Activated CD8-positive, alpha-beta memory T cell treated with anti-CD3 and anti-CD28 coated beads for 4 hours (primary cell): ENCODE data around the gene THOC5.
A peak's percentile ranks its signal among the peaks of the same experiment; 100 is the strongest.
"Not testable (repeated sequence)": the region's sequence is repeated elsewhere in the genome, so short reads cannot be mapped to it uniquely, and the experiment has no call there.

Experiments used
- DNase-seq, 2 donors: peaks; one replicate each; pipeline ENCODE4 v3.0.0-alpha.2; 2020; ENCODE audit warnings: low read depth in 2 of 2

The THOC5 gene

DNA sequence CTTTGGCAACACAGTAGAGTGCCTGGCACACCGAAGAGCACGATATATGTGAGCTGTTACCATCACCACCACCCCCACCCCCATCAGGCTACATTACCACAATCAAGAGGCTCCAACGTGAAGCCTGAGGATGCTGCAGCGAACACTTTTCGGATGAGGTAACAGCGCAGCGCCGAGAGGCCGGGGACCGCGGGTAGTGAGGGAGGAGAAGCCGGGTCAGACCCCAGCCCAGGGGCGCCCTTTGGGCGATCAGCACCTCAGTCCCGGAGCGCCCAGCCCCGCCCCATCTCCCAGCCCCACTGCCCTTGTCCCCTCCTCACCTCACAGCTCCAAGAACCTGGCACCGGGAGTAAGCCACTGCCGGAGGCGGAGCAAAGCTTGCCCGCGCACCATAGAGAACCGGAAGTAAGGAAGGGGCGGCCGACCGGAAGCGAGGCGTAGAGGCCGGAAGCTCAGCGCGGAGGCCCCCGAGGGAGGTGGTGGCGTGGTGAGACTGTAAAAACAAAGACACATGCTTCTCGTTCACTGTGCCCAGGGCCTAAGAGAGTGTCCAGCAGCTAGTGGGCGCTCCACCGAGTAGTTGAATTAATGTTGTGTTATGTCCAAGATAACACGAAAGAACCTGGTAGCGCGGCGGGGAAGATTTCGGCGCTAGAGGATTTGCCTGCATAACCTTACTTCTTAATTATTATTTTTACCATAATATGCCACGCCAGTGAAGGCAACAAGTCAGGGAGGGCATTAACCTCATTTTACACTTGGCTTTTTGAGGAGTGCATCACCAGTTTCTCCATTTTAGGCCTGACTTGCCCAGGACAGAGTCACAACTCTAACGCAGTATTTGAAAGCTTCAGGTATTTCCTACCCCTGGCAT is at the start of gene THOC5:
Gene THOC5, minus strand, starts transcription at position 407 of the 874 bp plus-strand sequence. CDS start 4,610 bp downstream, outside the sequence.
- peak; percentile 74 to 81 for DNase-seq

DNA sequence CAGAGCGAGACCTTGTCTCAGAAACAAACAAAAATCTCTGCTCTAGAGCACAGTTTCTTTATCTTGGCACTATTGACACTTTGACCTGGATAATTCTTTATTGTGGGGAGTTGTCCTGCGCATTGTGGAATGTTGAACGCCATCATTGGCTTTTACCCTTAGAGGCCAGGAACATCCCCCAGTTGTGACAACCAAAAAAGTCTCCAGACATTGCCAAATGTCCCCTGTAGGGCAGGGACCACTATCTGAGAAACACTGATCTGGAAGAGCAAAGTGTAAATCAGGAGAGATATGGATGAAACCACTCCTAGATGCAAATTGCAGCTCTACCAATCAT is 45.1 kb upstream of the THOC5 start:
- DNase-seq: no peak

DNA sequence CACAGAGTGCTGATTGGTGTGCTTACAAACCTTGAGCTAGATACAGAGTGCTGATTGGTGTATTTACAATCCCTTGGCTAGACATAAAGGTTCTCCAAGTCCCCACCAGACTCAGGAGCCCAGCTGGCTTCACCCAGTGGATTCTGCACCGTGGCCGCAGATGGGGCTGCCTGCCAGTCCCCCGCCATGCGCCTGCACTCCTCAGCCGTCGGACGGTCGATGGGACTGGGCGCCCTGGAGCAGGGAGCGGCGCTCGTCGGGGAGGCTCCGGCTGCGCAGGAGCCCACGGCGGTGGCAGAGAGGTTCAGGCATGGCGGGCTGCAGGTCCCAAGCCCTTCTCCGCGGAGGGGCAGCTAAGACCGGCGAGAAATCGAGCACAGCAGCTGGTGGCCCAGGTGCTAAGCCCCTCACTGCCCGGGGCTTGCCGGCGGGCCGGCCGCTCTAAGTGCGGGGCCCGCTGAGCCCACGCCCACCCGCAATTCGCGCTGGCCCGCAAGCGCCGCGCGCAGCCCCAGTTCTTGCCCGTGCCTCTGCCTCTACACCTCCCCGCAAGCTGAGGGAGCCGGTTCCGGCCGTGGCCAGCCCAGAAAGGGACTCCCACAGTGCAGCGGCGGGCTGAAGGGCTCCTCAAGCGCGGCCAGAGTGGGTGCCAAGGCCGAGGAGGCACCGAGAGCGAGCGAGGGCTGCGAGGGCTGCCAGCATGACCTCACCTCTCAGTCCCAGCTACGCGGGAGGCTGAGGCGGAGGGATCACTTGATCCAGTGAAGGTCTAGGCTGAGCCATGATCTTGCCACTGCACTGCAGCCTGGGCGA is 44.5 kb upstream of the THOC5 start:
- not testable (repeated sequence) for DNase-seq

DNA sequence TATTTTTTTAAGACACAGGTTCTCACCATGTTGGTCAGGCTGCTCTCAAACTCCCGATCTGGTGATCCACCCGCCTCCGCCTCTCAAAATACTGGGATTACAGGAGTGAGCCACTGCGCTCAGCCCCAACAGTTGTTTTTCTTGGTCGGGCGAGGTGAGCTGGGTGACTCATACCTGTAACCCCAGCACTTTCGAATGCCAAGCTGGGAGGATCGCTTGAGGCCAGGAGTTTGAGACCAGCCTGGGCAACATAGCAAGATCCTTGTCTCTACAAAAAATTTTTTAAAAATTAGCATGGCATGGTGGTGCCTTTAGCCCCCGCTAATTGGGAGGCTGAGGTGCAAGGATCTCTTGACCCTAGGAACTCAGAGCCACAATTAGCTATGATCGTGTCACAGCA is 42.9 kb upstream of the THOC5 start:
- no peak for DNase-seq

DNA sequence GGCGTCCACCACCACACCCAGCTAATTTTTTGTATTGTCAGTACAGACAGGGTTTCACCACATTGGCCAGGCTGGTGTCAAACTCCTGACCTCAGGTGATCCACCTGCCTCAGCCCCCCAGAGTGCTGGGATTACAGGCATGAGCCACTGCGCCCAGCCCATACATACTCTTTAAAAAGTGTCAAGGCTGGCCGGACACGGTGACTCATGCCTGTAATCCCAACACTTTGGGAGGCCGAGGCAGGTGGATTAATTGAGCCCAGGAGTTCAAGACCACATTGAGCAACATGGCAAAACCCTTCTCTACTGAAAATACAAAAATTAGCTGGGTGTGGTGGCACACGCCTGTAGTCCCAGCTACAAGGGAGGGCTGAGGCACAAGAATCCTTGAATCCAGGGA is 40.9 kb upstream of the THOC5 start:
- DNase-seq: not testable (repeated sequence)

DNA sequence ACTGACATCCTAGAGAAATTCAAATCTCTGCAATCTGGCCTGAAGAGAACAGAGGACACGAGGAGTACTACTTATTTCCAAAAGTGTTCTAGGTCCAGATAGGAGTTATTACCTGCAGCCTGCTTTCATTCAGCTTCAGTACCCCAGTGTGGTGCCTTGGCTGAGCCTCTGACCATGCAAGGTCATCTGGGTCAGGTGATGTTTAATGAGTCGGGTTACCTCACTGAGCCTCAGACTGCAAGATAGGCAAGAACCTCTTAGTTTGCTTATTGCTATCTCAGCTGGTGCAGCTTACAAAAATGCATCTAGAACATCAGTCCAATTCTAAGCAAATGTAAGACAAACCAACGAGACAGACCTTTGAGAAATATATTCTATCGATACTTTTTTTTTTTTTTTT is 40.4 kb upstream of the THOC5 start:
- DNase-seq: no peak

DNA sequence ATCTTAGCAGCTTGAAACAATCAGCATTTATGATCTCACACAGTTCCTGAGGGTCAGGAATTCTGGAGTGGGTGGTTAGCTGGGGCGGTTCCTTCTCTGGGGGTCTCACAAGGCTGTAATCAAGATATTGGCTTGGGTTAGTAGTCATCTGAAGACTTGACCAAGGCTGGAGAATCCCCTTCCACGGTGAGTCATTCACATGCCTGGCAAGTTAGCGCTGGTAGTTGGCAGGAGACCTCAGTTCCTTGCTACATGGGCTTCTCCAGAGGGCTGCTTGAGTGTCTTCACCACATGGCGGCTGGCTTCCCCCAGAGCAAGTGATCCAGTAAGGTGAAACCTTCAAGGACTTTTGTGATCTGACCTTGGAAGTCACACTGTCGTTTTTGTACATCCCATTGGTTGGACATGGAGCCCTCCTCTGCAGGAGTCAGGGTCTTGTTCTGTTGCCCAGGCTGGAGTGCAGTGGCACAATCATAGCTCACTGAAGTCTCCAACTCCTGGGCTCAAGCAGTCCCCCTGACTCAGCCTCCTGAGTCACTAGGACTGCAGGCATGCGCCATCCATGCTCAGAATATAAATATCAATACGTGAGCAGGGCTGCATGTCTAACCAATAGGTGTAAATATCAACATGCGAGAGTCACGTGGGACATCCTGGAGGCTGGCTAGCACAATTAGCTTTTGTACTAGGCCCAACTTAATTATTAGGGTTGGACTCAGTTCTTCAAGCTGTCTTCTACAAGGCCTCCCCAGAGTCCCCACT is 34.6 kb upstream of the THOC5 start:
- DNase-seq: no peak

DNA sequence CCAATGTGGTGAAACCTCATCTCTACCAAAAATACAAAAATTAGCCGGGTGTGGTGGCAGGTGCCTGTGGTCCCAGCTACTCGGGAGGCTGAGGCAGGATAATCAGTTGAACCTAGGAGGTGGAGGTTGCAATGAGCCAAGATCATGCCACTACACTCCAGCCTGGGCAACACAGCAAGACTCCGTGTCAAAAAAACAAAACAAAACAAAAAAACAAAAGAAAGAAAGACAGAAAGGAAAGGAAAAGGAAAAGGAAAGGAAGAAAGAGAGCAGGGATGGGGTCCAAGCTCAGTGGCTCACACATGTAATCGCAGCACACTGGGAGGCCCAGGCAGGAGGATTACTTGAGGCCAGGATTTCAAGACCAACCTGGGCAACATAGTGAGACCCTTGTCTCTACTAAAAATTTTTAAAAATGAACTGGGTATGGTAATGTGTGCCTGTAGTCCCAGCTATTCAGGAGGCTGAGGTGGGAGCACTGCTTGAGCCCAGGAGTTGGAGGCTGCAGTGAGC is 32.7 kb upstream of the THOC5 start:
- DNase-seq: not testable (repeated sequence)

DNA sequence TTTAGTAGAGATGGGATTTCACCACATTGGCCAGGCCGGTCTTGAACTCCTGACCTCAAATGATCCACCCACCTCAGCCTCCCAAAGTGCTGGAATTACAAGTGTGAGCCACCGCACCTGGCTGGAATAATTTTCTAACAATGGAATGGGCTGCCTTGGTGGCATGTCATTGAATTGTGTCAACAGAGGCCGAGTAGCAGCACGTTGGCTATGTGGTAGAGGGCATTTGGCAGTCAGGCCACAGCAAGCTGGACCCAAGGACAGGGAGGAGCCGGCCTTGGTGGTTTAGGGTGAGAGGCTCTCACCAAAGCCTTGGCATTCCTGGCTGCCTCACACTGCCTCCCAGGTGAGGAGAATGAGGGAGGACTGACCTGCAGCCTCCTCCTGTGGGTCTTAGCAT is 31.4 kb upstream of the THOC5 start:
- DNase-seq: no peak

DNA sequence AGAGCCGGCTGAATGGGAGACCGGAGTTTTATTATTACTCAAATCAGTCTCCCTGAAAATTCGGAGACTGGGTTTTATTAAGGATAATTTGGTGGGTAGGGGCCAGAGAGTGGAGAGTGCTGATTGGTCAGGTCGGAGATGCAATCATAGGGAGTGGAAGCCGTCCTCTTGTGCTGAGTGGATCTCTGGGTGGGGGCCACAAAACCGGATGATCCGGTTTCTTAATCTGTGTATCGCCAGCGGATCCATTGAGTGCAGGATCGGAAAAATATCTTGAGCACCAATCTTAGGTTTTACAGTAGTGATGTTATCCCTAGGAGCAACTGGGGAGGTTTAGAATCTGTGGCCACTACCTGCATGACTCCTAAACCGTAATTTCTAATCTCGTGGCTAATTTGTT is 28.2 kb upstream of the THOC5 start:
- no peak for DNase-seq

DNA sequence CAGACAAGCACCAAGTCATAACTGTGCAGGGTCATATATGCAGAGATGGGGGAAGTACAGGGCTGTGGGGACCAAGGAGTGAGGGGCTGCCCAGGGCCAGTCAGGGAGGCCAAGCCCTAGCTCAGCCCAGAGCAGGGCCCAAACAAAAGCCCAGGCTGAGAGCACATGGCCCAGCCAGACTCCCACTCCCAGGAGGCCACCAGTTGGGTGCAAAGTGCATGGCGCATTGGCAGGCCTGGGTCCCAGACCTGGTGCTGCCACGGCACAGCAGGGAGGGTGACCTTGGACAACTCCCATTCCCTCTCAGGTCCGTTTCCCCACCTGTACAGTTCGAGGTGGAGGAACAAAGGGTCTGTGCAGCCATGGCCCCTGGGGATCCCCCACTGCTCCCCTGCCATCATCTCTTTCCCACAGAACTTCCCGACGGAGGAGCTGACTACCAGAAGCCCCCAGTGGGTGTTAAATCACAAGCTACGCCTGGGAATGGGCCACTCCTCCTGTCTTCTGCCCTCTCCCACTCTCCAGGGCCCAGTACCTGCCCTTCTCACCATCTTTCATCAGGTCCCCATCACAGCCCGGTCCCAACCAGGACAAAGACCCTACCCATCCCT is 26.7 kb upstream of the THOC5 start:
- DNase-seq: no peak

DNA sequence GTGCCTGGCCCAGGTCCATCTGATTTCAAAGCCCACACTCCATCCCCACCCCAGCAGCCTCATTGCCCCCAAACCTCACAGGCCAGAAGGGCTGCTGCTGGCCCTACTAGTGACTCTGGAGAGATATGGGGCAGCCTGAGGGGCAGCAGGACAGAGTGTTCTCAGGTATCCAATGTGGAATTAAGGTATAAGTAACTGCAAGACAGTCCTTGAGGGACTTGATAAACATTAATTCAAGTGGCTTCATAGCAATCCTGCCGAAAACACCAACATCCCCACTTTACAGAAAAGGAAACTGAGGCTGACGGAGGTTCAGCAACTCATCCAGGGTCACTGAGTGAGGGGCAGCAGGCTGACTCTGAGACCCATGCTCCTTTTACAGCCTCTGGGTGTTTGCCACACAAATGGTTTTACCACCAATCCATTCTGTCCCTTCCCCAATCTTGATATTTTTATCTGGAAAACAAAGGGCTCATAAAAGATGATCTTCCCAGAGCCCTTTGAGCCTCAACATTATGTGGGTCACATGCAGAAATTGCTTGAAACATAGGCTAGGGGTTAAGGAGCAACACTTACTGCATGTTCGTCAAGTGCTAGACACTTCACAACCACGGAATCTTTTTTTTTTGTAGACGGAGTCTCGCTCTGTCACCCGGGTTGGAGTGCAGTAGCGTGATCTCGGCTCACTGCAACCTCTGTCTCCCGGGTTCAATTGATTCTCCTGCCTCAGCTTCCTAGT is 25.1 kb upstream of the THOC5 start:
- no peak for DNase-seq

DNA sequence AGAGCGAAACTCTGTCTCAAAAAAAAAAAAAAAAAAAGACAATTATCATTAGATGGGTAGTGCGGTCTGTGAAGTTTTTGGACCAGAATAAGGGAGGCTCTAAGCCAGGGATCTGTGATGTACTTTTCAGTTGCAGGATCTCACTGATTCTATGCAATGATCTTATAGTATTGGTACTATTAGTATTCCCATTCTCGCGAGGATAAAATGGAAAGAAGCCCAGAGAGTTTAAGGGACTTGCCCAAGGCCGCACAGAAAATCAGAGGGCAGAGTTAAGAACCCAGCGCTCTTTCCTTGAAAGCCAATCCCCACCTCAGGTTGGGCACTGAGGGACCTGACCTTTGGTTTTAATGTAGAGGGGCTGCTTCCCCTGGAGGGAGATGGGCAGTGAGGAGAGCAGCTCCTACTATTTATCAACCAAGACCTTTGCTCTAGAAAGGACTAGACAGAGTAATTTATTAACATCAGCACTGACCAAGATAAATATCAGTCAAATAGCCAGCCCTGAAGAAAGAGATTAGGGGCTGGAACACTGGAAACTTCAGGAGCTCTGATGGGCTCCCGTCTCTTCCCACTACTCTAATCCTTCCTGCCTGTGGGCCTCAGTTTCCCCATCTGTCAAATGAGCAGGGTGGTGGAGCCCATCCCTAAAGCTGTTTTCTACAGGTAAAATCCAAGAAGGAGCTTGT is 21.3 kb upstream of the THOC5 start:
- no peak for DNase-seq

DNA sequence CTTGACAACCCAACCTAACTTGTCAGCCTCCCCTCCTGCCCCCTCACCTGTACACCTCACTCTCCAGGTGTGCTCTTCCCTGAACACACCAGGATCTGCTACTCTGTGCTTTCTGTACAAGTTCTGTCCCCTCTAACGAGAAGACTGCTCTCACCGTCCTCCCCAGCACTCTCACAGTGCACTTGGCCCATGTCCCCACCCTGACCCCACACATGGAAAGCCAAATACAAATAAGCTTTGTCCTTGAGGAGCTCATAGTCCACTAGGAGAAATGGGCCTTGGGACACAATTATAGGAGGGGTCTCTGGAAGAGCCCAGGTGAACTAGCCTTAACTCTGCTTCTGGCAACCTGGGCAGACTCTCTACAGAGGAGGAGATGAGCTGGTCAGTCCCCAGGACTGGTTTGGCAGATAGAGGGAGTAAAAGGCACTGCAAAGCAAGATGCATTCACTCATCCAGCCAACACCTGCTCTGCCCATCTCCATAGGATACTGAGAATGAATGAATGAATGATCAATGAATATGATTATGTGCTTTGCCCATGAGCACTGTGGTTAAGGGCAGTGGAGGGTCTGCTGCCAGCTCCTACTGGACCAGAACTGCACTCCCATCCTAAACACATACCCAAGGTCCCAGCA is 17.5 kb upstream of the THOC5 start:
- no peak for DNase-seq

DNA sequence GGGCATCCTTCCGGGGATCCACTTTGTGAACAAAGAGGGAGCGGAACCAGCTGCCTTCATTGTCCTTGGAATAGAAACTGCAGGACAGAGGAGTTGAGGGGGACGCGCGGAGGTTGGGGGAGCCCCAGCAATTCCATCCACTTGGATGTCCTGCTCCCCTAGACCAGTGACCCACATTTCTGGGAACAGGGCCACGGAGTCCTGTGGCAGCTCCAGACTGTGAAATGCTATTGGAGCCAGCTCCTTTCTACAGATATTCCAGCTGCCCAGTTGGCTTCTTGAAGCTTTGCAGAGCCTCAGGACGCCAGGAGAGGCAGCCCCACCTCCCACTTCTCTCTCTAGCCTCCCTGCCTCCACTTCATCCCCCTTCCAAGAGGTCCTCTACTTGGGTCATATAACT is 16.9 kb upstream of the THOC5 start:
- no peak for DNase-seq

DNA sequence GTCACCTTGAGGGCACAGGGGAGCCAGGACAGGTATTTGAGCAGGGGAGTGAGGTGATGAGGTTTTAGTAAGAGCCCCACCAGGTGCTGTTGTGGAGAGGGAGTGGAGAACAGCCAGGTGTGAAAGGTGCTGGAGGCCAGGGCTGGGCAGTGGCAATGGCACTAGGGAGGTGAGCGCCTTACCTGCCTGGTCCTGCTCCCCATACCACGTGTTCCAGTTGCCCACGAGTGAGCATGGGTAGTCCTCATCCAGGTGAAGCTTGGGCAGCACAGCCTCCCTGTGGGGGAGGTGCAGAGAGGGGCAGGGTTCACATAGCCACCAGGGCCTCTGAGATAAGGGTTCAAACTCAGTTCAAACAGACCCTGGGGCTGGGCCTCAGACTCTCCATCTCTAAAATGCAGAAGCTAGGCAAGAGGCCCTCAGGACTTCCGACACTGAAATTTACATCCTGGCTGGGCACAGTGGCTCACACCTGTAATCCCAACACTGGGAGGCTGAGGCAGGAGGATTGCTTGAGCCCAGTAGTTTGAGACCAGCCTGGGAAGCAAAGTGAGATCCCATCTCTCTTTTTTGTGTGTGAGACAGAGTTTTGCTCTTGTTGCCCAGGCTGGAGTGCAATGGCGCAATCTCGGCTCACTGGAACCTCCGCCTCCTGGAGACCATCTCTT is 15.6 kb upstream of the THOC5 start:
- no peak for DNase-seq

DNA sequence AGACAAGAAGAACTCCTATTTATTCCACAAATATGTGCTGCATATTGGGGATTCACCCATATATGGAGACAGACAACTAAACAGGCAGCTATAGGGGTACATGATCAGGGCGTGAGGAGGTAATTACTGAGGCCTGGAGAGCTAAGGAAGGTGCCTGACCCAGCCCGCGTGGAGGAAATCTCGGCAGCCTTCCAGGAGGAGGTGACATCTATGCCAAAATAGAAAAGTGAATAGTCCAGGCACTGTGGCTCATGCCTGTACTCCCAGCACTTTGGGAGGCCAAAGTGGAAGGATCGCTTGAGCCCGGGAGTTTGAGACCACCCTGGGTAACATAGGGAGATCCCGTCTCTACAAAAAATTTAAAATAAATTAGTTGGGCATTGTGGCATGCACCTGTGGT is 13.8 kb upstream of the THOC5 start:
- DNase-seq: no peak

DNA sequence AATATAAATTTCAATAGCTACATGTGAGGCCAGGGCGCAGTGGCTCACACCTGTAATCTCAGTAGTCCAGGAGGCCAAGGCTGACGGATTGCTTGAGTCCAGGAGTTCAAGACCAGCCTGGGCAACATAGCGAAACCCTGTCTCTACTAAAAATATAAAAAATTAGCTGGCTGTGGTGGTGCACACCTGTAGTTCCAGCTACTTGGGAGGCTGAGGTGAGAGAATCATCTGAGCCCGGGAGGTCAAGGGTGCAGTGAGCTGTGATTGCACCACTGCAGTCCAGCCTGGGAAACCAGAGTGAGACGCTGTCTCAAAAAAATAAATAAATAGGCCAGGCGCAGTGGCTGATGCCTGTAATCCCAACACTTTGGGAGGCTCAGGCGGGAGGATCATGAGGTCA is 13.0 kb upstream of the THOC5 start:
- DNase-seq: not testable (repeated sequence)
